Measurements from ENCODE around the gene BRINP3. TPM values are rescaled to one million over a fixed set of nuclear protein-coding genes. Genes with fewer than 3 reads are reported as not detected.

BRINP3 gene
- total RNA-seq, 1 experiment from 2014 or later: not detected

DNA sequence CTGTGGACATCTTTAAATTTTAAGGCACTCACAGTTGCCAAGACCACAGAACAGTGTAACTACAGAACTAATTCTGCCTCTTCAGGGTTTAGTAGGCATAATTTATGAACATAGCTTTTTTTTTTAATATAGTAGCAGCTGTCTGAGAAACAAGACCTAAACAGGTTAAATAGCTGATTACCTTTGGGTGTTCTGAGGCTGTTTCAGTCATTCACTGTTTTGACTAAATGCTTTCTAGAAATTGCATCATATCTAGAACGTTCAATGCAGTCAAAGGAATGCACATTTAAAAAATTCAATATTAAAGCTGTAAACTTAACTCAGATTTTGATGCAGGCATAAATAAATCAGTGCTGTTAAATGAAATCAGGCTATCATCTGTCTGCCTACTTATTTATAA lies 101.6 kb downstream of the BRINP3 start:
- no peak overlapping the region for H3K27ac Mint-ChIP-seq
- H3K4ac ChIP-seq (ENCODE audit: low read depth, low read length): no peak overlapping the region
- H4K91ac ChIP-seq (ENCODE audit: insufficient read length, low read depth, low read length): no peak overlapping the region
- H4K8ac ChIP-seq (replicated peaks; ENCODE audit: insufficient read length, low read depth, low read length): no peak overlapping the region
- no peaks in the 10 kb centered on the region for H3K36me3 Mint-ChIP-seq (ENCODE audit: insufficient read depth in 1 of 3, low read depth in 3 of 3)
- no peaks in the 10 kb centered on the region for H4K20me1 ChIP-seq (ENCODE audit: control insufficient read depth, insufficient read depth, insufficient read length)
- no peak overlapping the region for H3K56ac ChIP-seq (ENCODE audit: insufficient read length, low read depth, low read length)
- H2BK120ac ChIP-seq (ENCODE audit: low read depth, low read length, poor library complexity, severe bottlenecking): no peak overlapping the region
- no peaks in the 10 kb centered on the region for H3K79me1 ChIP-seq (ENCODE audit: insufficient read depth, low read depth, low read length, poor library complexity, severe bottlenecking)
- no peak overlapping the region for H3K14ac ChIP-seq (ENCODE audit: insufficient read depth, low read length)
- H2BK5ac ChIP-seq (ENCODE audit: insufficient read length, low read length): no peak overlapping the region
- no peaks in the 10 kb centered on the region for H3K27me3 Mint-ChIP-seq (ENCODE audit: low read depth)
- no peak overlapping the region for H2BK12ac ChIP-seq (ENCODE audit: insufficient read length, low read depth, low read length)
- no peaks in the 10 kb centered on the region for H3K79me2 ChIP-seq (ENCODE audit: insufficient read depth, low read length)
- H3T11ph ChIP-seq (ENCODE audit: low read length): no peak overlapping the region
- no peaks in the 10 kb centered on the region for H3K4me1 Mint-ChIP-seq
- no peaks in the 10 kb centered on the region for H3K9me3 ChIP-seq (ENCODE audit: control insufficient read depth, low read depth, low read length)
- no peak for DNase-seq
- no peak overlapping the region for H3K4me2 ChIP-seq (ENCODE audit: insufficient read depth, insufficient read length, low read length)
- H3K18ac ChIP-seq (ENCODE audit: insufficient read length, low read depth, low read length): no peak overlapping the region
- H4K5ac ChIP-seq (ENCODE audit: insufficient read length, low read depth, low read length): no peak overlapping the region
- no peak overlapping the region for H3K23ac ChIP-seq (ENCODE audit: insufficient read length, low read depth, low read length)
- H3K27me3 ChIP-seq (ENCODE audit: insufficient read depth, low read length): no peaks in the 10 kb centered on the region
- no CpG with 5 or more reads among the region's 1 CpG for WGBS (ENCODE audit: extremely low coverage, insufficient read length, low lambda C conversion rate)
- H2AK5ac ChIP-seq (ENCODE audit: insufficient read length, low read length): no peak overlapping the region
- no peak overlapping the region for H2BK20ac ChIP-seq (ENCODE audit: low read depth, low read length, poor library complexity, severe bottlenecking)
- no peak overlapping the region for H3K9ac ChIP-seq (ENCODE audit: extremely low read depth, insufficient read length, low read length)
- no peaks in the 10 kb centered on the region for H3K9me3 Mint-ChIP-seq
- H3K4me1 ChIP-seq (ENCODE audit: insufficient read depth, low read length): no peaks in the 10 kb centered on the region
- no peak overlapping the region for H2BK15ac ChIP-seq (ENCODE audit: low read depth, low read length)
- TF ChIP-seq, protein P1, sequence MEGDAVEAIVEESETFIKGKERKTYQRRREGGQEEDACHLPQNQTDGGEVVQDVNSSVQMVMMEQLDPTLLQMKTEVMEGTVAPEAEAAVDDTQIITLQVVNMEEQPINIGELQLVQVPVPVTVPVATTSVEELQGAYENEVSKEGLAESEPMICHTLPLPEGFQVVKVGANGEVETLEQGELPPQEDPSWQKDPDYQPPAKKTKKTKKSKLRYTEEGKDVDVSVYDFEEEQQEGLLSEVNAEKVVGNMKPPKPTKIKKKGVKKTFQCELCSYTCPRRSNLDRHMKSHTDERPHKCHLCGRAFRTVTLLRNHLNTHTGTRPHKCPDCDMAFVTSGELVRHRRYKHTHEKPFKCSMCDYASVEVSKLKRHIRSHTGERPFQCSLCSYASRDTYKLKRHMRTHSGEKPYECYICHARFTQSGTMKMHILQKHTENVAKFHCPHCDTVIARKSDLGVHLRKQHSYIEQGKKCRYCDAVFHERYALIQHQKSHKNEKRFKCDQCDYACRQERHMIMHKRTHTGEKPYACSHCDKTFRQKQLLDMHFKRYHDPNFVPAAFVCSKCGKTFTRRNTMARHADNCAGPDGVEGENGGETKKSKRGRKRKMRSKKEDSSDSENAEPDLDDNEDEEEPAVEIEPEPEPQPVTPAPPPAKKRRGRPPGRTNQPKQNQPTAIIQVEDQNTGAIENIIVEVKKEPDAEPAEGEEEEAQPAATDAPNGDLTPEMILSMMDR (conservative IDR thresholded peaks at IDR 0.05): no peak
- H3K27ac ChIP-seq (ENCODE audit: insufficient read length, low read depth, low read length): no peak overlapping the region
- no peaks in the 10 kb centered on the region for H3K23me2 ChIP-seq (ENCODE audit: insufficient read length, low read depth, low read length, poor library complexity, severe bottlenecking)
- H2AFZ ChIP-seq (ENCODE audit: low read length): no peak overlapping the region
- no peak overlapping the region for H3K4me3 Mint-ChIP-seq
